ENCODE data around the gene PRUNE1. TPM values are rescaled to one million over a fixed set of nuclear protein-coding genes. Genes with fewer than 3 reads are reported as not detected.
A peak's percentile ranks its signal among the peaks of the same experiment; 100 is the strongest.

PRUNE1 gene
- polyA plus RNA-seq, 1 donor from 2014 or later = 32.2 TPM

GRCh38 chr1:151005729-151006319 is 2.4 kb upstream of the PRUNE1 start:
- peak overlapping the region; percentile 68 for H3K4me3 ChIP-seq (ENCODE audit: low read length)
- peak overlapping the region; percentile 62 for H3K9ac ChIP-seq (ENCODE audit: low read length)
- H3K79me2 ChIP-seq (replicated peaks; ENCODE audit: insufficient read depth, low read length) = peaks cover 32% of the 10 kb centered on the region
- H3K9me3 ChIP-seq (ENCODE audit: low read length) = no peaks in the 10 kb centered on the region
- H3K9me2 ChIP-seq (ENCODE audit: insufficient read depth, low read length) = no peaks in the 10 kb centered on the region
- no peaks in the 10 kb centered on the region for H3F3A ChIP-seq (ENCODE audit: insufficient read depth, low read length, poor library complexity, severe bottlenecking)
- no peaks in the 10 kb centered on the region for H3K27me3 ChIP-seq (ENCODE audit: insufficient read depth, low read depth, low read length)
- TF ChIP-seq RAD21 (conservative IDR thresholded peaks at IDR 0.05) (no peak), MXI1 (conservative IDR thresholded peaks at IDR 0.05; ENCODE audit: poor library complexity, severe bottlenecking) (no peak), EP300 (conservative IDR thresholded peaks at IDR 0.05; ENCODE audit: poor library complexity, severe bottlenecking) (no peak), REST (IDR thresholded peaks at IDR 0.05; ENCODE audit: borderline replicate concordance) (no peak), EZH2 (IDR thresholded peaks at IDR 0.05; ENCODE audit: borderline replicate concordance, insufficient read depth, low read length, poor library complexity, severe bottlenecking) (no peak), TAF1 (IDR thresholded peaks at IDR 0.05; ENCODE audit: low read depth) (no peak), SMC3 (conservative IDR thresholded peaks at IDR 0.05; ENCODE audit: poor library complexity) (no peak), CTCF (IDR thresholded peaks at IDR 0.05; ENCODE audit: poor library complexity, severe bottlenecking) (no peak), POLR2AphosphoS5 (IDR thresholded peaks at IDR 0.05) (no peak)
- H4K20me1 ChIP-seq (ENCODE audit: insufficient read depth) = no peaks in the 10 kb centered on the region
- no peaks in the 10 kb centered on the region for H3K36me3 ChIP-seq (ENCODE audit: insufficient read depth, low read length)
- peak overlapping the region; percentile 74 for H3K4me2 ChIP-seq (ENCODE audit: low read length)
- peak overlapping the region; percentile 75 for H3K27ac ChIP-seq (ENCODE audit: low read length)
- H2AFZ ChIP-seq (ENCODE audit: low read depth, low read length) = peak overlapping the region; percentile 48

- no peaks in the 10 kb centered on the region for H3F3A ChIP-seq (ENCODE audit: insufficient read depth, low read length, poor library complexity, severe bottlenecking)
- peak within 1 kb of the TSS; percentile 75 for H3K27ac ChIP-seq (ENCODE audit: low read length)
- peak within 1 kb of the TSS; percentile 62 for H3K9ac ChIP-seq (ENCODE audit: low read length)
- H3K36me3 ChIP-seq (ENCODE audit: insufficient read depth, low read length) = no peaks in the 10 kb centered on the region
- no peaks in the 10 kb centered on the region for H4K20me1 ChIP-seq (ENCODE audit: insufficient read depth)
- peak within 1 kb of the TSS; percentile 74 for H3K4me2 ChIP-seq (ENCODE audit: low read length)
- TF ChIP-seq POLR2AphosphoS5 (IDR thresholded peaks at IDR 0.05) = peak; percentile 73
- TF ChIP-seq SMC3 (conservative IDR thresholded peaks at IDR 0.05; ENCODE audit: poor library complexity) = peak; percentile 50
- peak; percentile 24 for TF ChIP-seq TAF1 (IDR thresholded peaks at IDR 0.05; ENCODE audit: low read depth)
- TF ChIP-seq RAD21 (conservative IDR thresholded peaks at IDR 0.05) = peak; percentile 63
- peak; percentile 53 for TF ChIP-seq MXI1 (conservative IDR thresholded peaks at IDR 0.05; ENCODE audit: poor library complexity, severe bottlenecking)
- TF ChIP-seq EP300 (conservative IDR thresholded peaks at IDR 0.05; ENCODE audit: poor library complexity, severe bottlenecking) = no peak
- peak; percentile 74 for TF ChIP-seq CTCF (IDR thresholded peaks at IDR 0.05; ENCODE audit: poor library complexity, severe bottlenecking)
- TF ChIP-seq EZH2 (IDR thresholded peaks at IDR 0.05; ENCODE audit: borderline replicate concordance, insufficient read depth, low read length, poor library complexity, severe bottlenecking) = no peak
- peak; percentile 45 for TF ChIP-seq REST (IDR thresholded peaks at IDR 0.05; ENCODE audit: borderline replicate concordance)
- peaks cover 32% of the 10 kb centered on the region for H3K79me2 ChIP-seq (replicated peaks; ENCODE audit: insufficient read depth, low read length)
- H3K4me3 ChIP-seq (ENCODE audit: low read length) = peak within 1 kb of the TSS; percentile 76
- H3K9me2 ChIP-seq (ENCODE audit: insufficient read depth, low read length) = no peaks in the 10 kb centered on the region
- H3K9me3 ChIP-seq (ENCODE audit: low read length) = no peaks in the 10 kb centered on the region
- H2AFZ ChIP-seq (ENCODE audit: low read depth, low read length) = peak within 1 kb of the TSS; percentile 48
- H3K27me3 ChIP-seq (ENCODE audit: insufficient read depth, low read depth, low read length) = no peaks in the 10 kb centered on the region
Measured at GRCh38 chr1:151006327-151007052, 1.8 kb upstream of the PRUNE1 start, which contains the start of gene MINDY1. MINDY1 (minus strand) TSS chr1:151006902; CDS start chr1:151002617, 4,285 bp downstream.

Measured in neural cell (in vitro differentiated cells).